OCI-LY1 (cell line): ENCODE measurements around the gene SPECC1L.

Source experiments
- H2AFZ ChIP-seq: fragments of 200-600 bp; sonication (generic), shearing (Covaris generic); 2 replicates; pipeline ENCODE4 v1.6.0; 2014; ENCODE audit warnings: antibody characterized with exemption, mild to moderate bottlenecking, low read length
- H3F3A ChIP-seq: fragments of 200-600 bp; sonication (generic), shearing (Covaris generic); 2 replicates; pipeline ENCODE4 v1.6.0; 2014; ENCODE audit warnings: mild to moderate bottlenecking, antibody characterized with exemption, low read length, moderate library complexity; ENCODE audit not compliant: insufficient read depth
- H3K27ac ChIP-seq: fragments of 200-600 bp; sonication (generic); 2 replicates; pipeline ENCODE4 v1.5.1; 2014; ENCODE audit warnings: low read length, mixed run types, mild to moderate bottlenecking, low read depth; ENCODE audit not compliant: poor library complexity, severe bottlenecking
- H3K27me3 ChIP-seq: fragments of 200-600 bp; sonication (generic); 2 replicates; pipeline ENCODE4 v1.6.0; 2014; ENCODE audit warnings: antibody characterized with exemption, mild to moderate bottlenecking, low read length, moderate library complexity; ENCODE audit not compliant: insufficient read depth
- H3K36me3 ChIP-seq: fragments of 200-600 bp; sonication (generic); 2 replicates; pipeline ENCODE4 v1.6.1; 2014; ENCODE audit warnings: mild to moderate bottlenecking, antibody characterized with exemption, low read length, moderate library complexity, mixed read lengths; ENCODE audit not compliant: insufficient read depth
- H3K4me1 ChIP-seq: fragments of 200-600 bp; sonication (generic); 2 replicates; pipeline ENCODE4 v1.5.1; 2014; ENCODE audit warnings: mild to moderate bottlenecking, low read length, moderate library complexity; ENCODE audit not compliant: insufficient read depth, severe bottlenecking
- H3K4me2 ChIP-seq: fragments of 200-600 bp; sonication (generic), shearing (Covaris generic); 2 replicates; pipeline ENCODE4 v1.6.1; 2014; ENCODE audit warnings: low read length
- H3K4me3 ChIP-seq: fragments of 200-600 bp; sonication (generic); 2 replicates; pipeline ENCODE4 v1.5.1; 2014; ENCODE audit warnings: low read length, low read depth, mild to moderate bottlenecking, mixed read lengths; ENCODE audit not compliant: poor library complexity, severe bottlenecking
- H3K79me2 ChIP-seq: fragments of 200-600 bp; shearing (Covaris generic); 2 replicates; pipeline ENCODE4 v1.6.1; 2016; ENCODE audit warnings: mixed run types, low read length, mixed read lengths; ENCODE audit not compliant: insufficient read depth
- H3K9ac ChIP-seq: fragments of 200-600 bp; sonication (generic), shearing (Covaris generic); 2 replicates; pipeline ENCODE4 v1.6.1; 2014; ENCODE audit warnings: mild to moderate bottlenecking, low read length, mixed read lengths
- H3K9me2 ChIP-seq: fragments of 200-600 bp; sonication (generic), shearing (Covaris generic); 2 replicates; pipeline ENCODE4 v1.6.1; 2014; ENCODE audit warnings: low read depth, mild to moderate bottlenecking, low read length, mixed read lengths
- H3K9me3 ChIP-seq: fragments of 200-600 bp; shearing (Covaris generic); 2 replicates; pipeline ENCODE4 v1.6.1; 2014; ENCODE audit warnings: low read length, mixed read lengths
- H4K20me1 ChIP-seq: fragments of 200-600 bp; sonication (generic), shearing (Covaris generic); 2 replicates; pipeline ENCODE4 v1.6.0; 2016; ENCODE audit warnings: mild to moderate bottlenecking, low read length; ENCODE audit not compliant: insufficient read depth
- EZH2 ChIP-seq: fragments of 200-600 bp; sonication (generic), shearing (Covaris generic); IDR thresholded peaks from 2 replicates; pipeline ENCODE4 v1.8.0; 2017; ENCODE audit warnings: borderline replicate concordance, mixed run types, mild to moderate bottlenecking, antibody characterized with exemption, low read length, moderate library complexity, mixed read lengths
- TF ChIP-seq, protein P1 (sequence below): fragments of 200-600 bp; sonication (generic), shearing (Covaris generic); IDR thresholded peaks from 2 replicates; pipeline ENCODE4 v1.5.1; 2017; ENCODE audit warnings: mild to moderate bottlenecking, antibody characterized with exemption, low read length, moderate library complexity, mixed read lengths

SPECC1L gene

DNA sequence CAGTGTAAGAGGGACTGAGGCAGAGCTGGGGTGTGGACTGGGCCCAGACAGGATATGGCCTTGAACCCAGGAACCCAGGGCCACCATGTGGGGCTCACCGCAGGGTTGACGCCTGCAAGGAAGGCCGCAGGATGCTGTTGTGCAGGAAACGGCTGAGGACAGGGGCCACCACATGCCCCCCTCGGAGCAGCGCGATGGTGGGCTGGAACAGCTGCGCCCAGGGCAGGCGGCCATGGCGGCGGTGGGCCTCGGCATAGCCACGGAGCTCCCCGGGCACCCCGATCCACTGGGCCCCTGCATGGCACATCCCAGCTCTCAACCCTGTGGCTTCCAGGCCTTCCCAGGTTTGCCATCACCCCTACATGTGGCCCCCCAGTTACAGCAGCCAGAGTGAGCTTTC, 37.9 kb upstream of the SPECC1L start:
- Histone ChIP-seq H4K20me1 (no peaks in the 10 kb centered on the region), H3K4me1 (no peaks in the 10 kb centered on the region), H3K27ac (no peak overlapping the region), H3K9ac (no peak overlapping the region), H2AFZ (no peak overlapping the region), H3F3A (no peaks in the 10 kb centered on the region), H3K9me2 (no peaks in the 10 kb centered on the region), H3K79me2 (no peaks in the 10 kb centered on the region), H3K27me3 (no peaks in the 10 kb centered on the region), H3K4me3 (no peak overlapping the region), H3K9me3 (no peaks in the 10 kb centered on the region), H3K36me3 (no peaks in the 10 kb centered on the region), H3K4me2 (no peak overlapping the region)
- TF ChIP-seq EZH2, result no peak
- TF ChIP-seq, protein P1, sequence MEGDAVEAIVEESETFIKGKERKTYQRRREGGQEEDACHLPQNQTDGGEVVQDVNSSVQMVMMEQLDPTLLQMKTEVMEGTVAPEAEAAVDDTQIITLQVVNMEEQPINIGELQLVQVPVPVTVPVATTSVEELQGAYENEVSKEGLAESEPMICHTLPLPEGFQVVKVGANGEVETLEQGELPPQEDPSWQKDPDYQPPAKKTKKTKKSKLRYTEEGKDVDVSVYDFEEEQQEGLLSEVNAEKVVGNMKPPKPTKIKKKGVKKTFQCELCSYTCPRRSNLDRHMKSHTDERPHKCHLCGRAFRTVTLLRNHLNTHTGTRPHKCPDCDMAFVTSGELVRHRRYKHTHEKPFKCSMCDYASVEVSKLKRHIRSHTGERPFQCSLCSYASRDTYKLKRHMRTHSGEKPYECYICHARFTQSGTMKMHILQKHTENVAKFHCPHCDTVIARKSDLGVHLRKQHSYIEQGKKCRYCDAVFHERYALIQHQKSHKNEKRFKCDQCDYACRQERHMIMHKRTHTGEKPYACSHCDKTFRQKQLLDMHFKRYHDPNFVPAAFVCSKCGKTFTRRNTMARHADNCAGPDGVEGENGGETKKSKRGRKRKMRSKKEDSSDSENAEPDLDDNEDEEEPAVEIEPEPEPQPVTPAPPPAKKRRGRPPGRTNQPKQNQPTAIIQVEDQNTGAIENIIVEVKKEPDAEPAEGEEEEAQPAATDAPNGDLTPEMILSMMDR, result no peak

- Histone ChIP-seq H3K4me1 (no peaks in the 10 kb centered on the region), H3K27me3 (no peaks in the 10 kb centered on the region), H3K4me2 (no peak overlapping the region), H3K27ac (no peak overlapping the region), H3K36me3 (no peaks in the 10 kb centered on the region), H3K9me3 (no peaks in the 10 kb centered on the region), H3K79me2 (no peaks in the 10 kb centered on the region), H3F3A (no peaks in the 10 kb centered on the region), H3K4me3 (no peak overlapping the region), H3K9me2 (no peaks in the 10 kb centered on the region), H4K20me1 (no peaks in the 10 kb centered on the region), H3K9ac (no peak overlapping the region), H2AFZ (no peak overlapping the region)
- TF ChIP-seq, protein P1, result no peak
- no peak for TF ChIP-seq EZH2
These were observed 37.4 kb upstream of the SPECC1L start for GRCh38 chr22:24233235-24233634.

- no peaks in the 10 kb centered on the region for H3K9me2 ChIP-seq
- no peaks in the 10 kb centered on the region for H3K4me1 ChIP-seq
- no peaks in the 10 kb centered on the region for H3K79me2 ChIP-seq
- no peaks in the 10 kb centered on the region for H3K27me3 ChIP-seq
- H2AFZ ChIP-seq, result no peak overlapping the region
- no peak for TF ChIP-seq EZH2
- TF ChIP-seq, protein P1, result no peak
- H3K9me3 ChIP-seq, result no peaks in the 10 kb centered on the region
- H3K36me3 ChIP-seq, result no peaks in the 10 kb centered on the region
- no peak overlapping the region for H3K9ac ChIP-seq
- no peak overlapping the region for H3K4me3 ChIP-seq
- H3K27ac ChIP-seq, result no peak overlapping the region
- no peaks in the 10 kb centered on the region for H4K20me1 ChIP-seq
- no peak overlapping the region for H3K4me2 ChIP-seq
- H3F3A ChIP-seq, result no peaks in the 10 kb centered on the region
These were observed 36.8 kb upstream of the SPECC1L start for GRCh38 chr22:24233816-24234215.
